ENCODE data around the gene ATP8A2. TPM values are rescaled to one million over a fixed set of nuclear protein-coding genes. Genes with fewer than 3 reads are reported as not detected.

The ATP8A2 gene
- total RNA-seq, 4 donors from 2014 or later, result 0.29 to 0.65 (median 0.46) TPM

- no peaks in the 10 kb centered on the region for H3K27me3 ChIP-seq
These were observed 38.2 kb downstream of the ATP8A2 start for GRCh38 chr13:25409938-25410337.

GRCh38 chr13:25415241-25415640, 43.5 kb downstream of the ATP8A2 start:
- no peaks in the 10 kb centered on the region for H3K4me1 ChIP-seq
- no peak overlapping the region for H3K4me3 ChIP-seq
- H3K36me3 ChIP-seq, result no peaks in the 10 kb centered on the region
- intact Hi-C loops (cut with DNase I), result no loop called here
- peaks cover 0 to 14% (median 0%) of the 10 kb centered on the region in 4 donors for H3K27me3 ChIP-seq
- H3K9me3 ChIP-seq, result no peaks in the 10 kb centered on the region
- H3K27ac ChIP-seq (replicated peaks in 1 of 4), result no peak overlapping the region
- 53% methylated on average over 1 of the region's 1 CpG for WGBS
- no peak for DNase-seq (ENCODE audit: extremely low spot score)
- TF ChIP-seq POLR2AphosphoS5 (IDR thresholded peaks at IDR 0.05) (no peak), POLR2A (IDR thresholded peaks at IDR 0.05; ENCODE audit: low read depth) (no peak), CTCF (IDR thresholded peaks at IDR 0.05) (no peak)

More at GRCh38 chr13:25409938-25410337, 38.2 kb downstream of the ATP8A2 start:
- intact Hi-C loops (cut with DNase I), result no loop called here
- peaks cover 0 to 8% (median 0%) of the 10 kb centered on the region in 4 donors for H3K4me1 ChIP-seq
- no peak overlapping the region for H3K4me3 ChIP-seq
- H3K9me3 ChIP-seq, result no peaks in the 10 kb centered on the region
- WGBS, result 72% methylated on average over 5 of the region's 5 CpGs
- no peak overlapping the region for H3K27ac ChIP-seq (replicated peaks in 1 of 4)
- no peaks in the 10 kb centered on the region for H3K36me3 ChIP-seq
- TF ChIP-seq POLR2AphosphoS5 (IDR thresholded peaks at IDR 0.05), result no peak
- TF ChIP-seq CTCF (IDR thresholded peaks at IDR 0.05), result no peak
- no peak for TF ChIP-seq POLR2A (IDR thresholded peaks at IDR 0.05; ENCODE audit: low read depth)
- no peak for TF ChIP-seq EP300 (IDR thresholded peaks at IDR 0.05)
- DNase-seq (ENCODE audit: extremely low spot score), result no peak

- Histone ChIP-seq H3K36me3 (no peaks in the 10 kb centered on the region), H3K4me3 (no peak overlapping the region), H3K27ac (replicated peaks in 1 of 4) (no peak overlapping the region), H3K27me3 (peaks cover 0 to 14% (median 0%) of the 10 kb centered on the region in 4 donors), H3K9me3 (no peaks in the 10 kb centered on the region), H3K4me1 (no peaks in the 10 kb centered on the region)
- WGBS, result 73% methylated on average over 2 of the region's 2 CpGs
- intact Hi-C loops (cut with DNase I), result no loop called here
- no peak for TF ChIP-seq CTCF (IDR thresholded peaks at IDR 0.05)
- TF ChIP-seq POLR2AphosphoS5 (IDR thresholded peaks at IDR 0.05), result no peak
- no peak for TF ChIP-seq EP300 (IDR thresholded peaks at IDR 0.05)
- TF ChIP-seq POLR2A (IDR thresholded peaks at IDR 0.05; ENCODE audit: low read depth), result no peak
- DNase-seq (ENCODE audit: extremely low spot score), result no peak
These were observed 45.8 kb downstream of the ATP8A2 start for GRCh38 chr13:25417535-25417934.

- Histone ChIP-seq H3K4me3 (no peak overlapping the region), H3K36me3 (no peaks in the 10 kb centered on the region), H3K9me3 (no peaks in the 10 kb centered on the region), H3K27me3 (peaks cover 0 to 14% (median 0%) of the 10 kb centered on the region in 4 donors), H3K27ac (replicated peaks in 1 of 4) (no peak overlapping the region), H3K4me1 (no peaks in the 10 kb centered on the region)
- DNase-seq (ENCODE audit: extremely low spot score), result no peak
- intact Hi-C loops (cut with DNase I), result no loop called here
- 96% methylated on average over 2 of the region's 2 CpGs for WGBS
- TF ChIP-seq CTCF (IDR thresholded peaks at IDR 0.05) (no peak), POLR2AphosphoS5 (IDR thresholded peaks at IDR 0.05) (no peak), POLR2A (IDR thresholded peaks at IDR 0.05; ENCODE audit: low read depth) (no peak), EP300 (IDR thresholded peaks at IDR 0.05) (no peak)
These were observed 48.4 kb downstream of the ATP8A2 start for GRCh38 chr13:25420161-25420560.

- Histone ChIP-seq H3K27ac (replicated peaks in 1 of 4) (no peak overlapping the region), H3K27me3 (peaks cover 0 to 6% (median 0%) of the 10 kb centered on the region in 4 donors), H3K36me3 (no peaks in the 10 kb centered on the region), H3K9me3 (no peaks in the 10 kb centered on the region), H3K4me3 (no peak overlapping the region), H3K4me1 (no peaks in the 10 kb centered on the region)
- intact Hi-C loops (cut with DNase I), result no loop called here
- no peak for DNase-seq (ENCODE audit: extremely low spot score)
- 60% methylated on average over 6 of the region's 6 CpGs for WGBS
- TF ChIP-seq EP300 (IDR thresholded peaks at IDR 0.05) (no peak), CTCF (IDR thresholded peaks at IDR 0.05) (no peak), POLR2A (IDR thresholded peaks at IDR 0.05; ENCODE audit: low read depth) (no peak), POLR2AphosphoS5 (IDR thresholded peaks at IDR 0.05) (no peak)
These were observed 49.8 kb downstream of the ATP8A2 start for GRCh38 chr13:25421612-25422011.
